Muscle of arm (tissue), 12 donors: ENCODE results near the gene EGFL7. TPM values are rescaled to one million over a fixed set of nuclear protein-coding genes. Genes with fewer than 3 reads are reported as not detected.

Experiments used
- DNase-seq: peaks from one replicate; pipeline ENCODE4 v3.0.0-alpha.2; 2013
- polyA plus RNA-seq, 12 donors: library from polyadenylated mRNA; unstranded; fragments of 120-200 nt; gene quantifications; one replicate each; pipeline ENCODE4 v1.2.1, GENCODE V29; 2013; ENCODE audit not compliant: insufficient read length in 12 of 12

The EGFL7 gene
- polyA plus RNA-seq, 12 donors, result 43.2 to 71.5 (median 49.6) TPM; not detected in 1

DNA sequence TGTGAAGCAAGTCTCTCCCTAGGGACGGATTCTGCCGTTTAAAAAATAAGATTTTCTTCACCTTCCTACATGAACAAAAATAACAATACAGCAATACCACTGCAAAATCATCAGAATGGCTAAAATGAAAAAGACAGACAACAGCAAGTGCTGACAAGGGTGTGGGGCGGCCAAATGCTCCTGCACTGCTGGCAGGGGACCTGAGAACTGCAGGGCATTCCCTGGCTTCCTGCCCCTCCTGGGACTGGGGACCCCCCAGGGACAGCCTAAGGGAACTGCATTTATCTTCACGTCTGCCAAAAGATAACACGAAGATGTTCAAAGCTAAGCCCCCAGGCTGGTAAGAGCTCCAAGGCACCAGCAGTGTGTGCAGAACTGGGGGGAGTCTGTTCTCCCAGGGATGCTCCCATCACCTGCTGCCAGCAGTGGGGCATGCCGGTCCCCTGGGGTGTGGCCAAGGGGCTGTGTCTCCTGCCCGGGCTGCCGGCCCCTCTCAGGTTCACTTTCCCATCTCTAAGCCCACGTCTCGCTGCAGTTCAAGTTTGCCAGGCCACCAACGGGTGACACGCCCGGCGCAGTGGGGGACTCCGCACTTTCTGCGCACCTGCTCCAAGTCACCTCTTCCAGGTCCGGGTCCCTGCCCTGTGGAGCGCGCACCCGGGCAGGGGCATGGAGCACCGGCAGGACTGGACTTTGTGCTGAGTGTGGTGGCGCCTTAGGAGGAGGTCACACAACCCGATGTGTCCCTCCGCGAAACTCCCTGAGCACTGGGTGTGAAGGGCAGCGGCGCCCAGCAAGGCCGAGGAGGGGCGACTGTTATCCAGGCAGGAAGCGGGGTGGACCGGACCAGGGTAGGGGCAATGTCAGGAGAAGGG lies 4.5 kb upstream of the EGFL7 start:
- DNase-seq, result no peak

DNA sequence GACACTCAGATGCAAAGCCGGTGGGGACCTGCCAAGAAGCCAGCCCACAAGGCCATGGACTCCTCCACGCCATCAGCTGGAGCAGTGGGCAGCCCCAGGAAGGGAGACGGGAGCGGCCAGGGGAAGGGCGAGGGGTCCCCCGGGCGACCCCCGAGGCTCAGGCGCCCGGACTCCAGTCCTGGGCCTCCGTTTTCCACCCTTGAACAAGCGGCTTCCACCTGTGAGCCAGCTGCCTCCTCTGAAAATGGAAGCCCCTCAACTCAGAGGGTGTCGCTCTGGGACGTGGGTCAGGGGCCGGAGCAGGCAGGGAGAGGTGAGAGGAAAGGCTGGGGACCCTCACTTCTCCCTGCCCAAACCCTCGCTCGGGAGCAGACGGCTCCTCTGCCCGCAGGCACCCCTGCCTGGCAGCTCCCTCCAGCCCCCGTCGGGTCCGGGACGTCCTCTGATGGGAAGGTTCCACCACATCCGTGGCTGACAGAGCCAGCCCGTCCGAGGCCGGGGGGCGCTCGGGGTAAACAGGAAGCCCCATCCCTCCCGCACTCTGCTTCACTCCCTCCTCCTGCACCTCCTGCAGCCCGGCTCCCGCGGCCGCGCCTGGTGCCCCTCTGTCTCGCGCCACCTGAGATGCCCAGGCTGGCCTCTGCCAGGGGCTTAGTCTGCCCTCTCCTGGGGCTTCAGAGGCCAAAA lies 3.7 kb upstream of the EGFL7 start:
- no peak for DNase-seq

DNA sequence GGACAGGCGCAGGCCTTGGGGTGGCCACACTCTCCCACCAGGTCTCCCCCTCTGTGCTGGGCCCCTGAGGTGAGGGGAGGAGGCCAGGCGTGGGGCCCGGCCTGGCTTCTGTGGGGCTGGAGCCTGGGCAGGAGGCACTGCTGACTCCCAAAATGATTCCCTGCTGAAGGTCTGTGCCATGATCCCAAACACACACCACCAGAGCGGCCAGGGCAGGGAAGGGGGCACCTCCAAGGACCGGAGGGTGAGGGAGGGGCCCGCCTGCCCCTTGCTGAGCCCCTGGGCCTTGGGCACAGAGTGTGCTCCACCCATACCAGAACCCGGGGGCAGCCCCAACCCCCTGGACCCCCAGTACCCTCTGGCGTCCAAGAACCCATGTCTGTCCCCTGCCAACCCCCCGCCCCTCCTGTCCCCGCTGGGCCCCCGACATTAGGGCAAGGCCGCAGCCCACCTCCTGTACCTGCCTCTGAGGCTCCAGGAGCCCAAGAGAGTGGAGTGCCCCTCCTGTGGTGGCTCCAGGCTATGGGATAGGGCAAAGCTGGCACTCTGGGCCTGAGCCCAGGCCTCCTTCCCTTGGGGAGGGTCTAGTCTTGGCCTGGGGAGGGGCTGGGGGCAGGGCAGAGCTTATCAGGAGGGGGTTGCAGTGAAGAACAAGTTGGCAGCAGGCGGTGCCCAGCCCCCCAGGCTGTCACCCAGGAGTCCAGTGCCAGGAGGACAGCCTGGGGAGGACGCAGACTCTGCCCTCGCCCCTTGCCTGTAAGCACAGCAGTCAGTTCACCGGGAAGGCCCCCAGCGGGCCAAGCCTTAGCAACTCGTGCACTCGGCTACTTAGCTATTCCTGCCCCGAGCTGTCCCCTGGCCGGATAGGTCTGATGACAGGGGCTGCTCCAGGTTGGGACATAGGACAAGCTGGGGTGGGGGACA lies 2.6 kb upstream of the EGFL7 start:
- no peak for DNase-seq

DNA sequence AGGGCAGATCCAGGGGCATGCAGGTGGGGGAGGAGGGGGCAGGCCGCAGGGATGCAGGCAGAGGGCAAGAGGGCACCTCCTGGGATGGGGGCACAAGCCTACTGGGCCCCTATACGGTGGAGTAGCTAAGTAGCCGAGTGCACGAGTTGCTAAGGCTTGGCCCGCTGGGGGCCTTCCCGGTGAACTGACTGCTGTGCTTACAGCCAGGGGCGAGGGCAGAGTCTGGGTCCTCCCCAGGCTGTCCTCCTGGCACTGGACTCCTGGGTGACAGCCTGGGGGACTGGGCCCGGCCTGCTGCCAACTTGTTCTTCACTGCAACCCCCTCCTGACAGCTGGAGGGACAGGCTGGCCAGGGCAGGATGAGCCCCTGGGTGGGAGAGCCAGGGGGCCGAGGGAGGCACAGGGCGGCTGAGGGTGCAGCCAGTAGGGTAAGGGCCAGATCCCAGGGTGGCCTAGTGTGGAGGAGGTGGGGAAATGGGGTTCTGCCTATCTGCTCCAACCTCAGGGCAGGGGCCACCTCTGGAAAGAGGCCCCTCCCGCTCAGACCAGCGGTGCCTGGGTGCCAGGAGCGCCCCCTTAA lies 1.7 kb upstream of the EGFL7 start:
- DNase-seq, result no peak

DNA sequence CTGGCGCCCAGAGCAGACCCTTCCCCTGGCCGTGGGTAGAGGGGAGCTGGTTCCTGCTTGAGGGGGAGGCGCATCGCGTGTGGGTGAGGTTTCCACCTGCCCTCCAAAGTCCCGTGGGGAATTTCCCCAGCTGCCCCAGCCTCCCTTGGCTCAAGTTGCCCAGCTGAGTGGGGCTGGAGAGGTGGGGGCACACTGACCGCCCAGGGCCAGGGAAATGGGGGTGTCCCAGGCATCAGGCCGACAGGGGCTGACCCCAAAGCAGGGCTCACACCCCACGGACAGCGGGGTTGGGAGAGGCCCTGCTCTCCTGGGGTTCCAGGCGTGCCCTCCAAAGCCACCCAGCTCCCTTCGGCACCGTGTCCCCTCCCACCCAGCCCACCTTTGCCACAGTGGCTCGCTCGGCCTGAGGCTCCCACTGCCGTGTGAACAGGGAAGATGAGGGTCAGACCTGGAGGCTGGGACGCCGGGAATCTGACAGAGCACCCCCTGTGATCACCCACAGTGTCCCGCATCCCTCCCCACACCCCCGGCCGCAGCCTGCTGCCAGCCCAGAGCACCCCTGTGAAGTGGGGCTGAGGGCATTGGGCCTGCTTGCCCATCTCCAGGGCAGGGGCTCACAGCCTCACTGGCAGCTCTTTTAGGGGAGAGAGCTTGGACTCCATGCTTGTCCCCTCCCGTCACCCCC lies 933 bp upstream of the EGFL7 start:
- DNase-seq, result no peak

DNA sequence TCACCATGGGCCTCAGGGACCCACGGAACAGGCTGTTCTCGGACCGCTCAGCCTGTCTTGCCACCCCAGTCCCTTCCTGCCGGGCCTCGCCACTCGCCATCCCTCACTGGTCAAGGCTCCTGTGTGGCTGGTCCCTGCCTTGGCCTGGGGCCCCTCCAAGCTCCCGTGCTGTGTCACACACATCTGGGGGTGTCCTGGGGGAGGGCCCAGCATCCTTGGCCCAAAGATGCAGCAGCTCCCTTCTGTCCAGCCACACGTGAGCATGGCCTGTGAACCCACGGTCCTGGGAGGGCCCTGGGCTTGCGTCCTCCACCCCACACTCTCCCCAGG lies 425 bp upstream of the EGFL7 start:
- no peak for DNase-seq

DNA sequence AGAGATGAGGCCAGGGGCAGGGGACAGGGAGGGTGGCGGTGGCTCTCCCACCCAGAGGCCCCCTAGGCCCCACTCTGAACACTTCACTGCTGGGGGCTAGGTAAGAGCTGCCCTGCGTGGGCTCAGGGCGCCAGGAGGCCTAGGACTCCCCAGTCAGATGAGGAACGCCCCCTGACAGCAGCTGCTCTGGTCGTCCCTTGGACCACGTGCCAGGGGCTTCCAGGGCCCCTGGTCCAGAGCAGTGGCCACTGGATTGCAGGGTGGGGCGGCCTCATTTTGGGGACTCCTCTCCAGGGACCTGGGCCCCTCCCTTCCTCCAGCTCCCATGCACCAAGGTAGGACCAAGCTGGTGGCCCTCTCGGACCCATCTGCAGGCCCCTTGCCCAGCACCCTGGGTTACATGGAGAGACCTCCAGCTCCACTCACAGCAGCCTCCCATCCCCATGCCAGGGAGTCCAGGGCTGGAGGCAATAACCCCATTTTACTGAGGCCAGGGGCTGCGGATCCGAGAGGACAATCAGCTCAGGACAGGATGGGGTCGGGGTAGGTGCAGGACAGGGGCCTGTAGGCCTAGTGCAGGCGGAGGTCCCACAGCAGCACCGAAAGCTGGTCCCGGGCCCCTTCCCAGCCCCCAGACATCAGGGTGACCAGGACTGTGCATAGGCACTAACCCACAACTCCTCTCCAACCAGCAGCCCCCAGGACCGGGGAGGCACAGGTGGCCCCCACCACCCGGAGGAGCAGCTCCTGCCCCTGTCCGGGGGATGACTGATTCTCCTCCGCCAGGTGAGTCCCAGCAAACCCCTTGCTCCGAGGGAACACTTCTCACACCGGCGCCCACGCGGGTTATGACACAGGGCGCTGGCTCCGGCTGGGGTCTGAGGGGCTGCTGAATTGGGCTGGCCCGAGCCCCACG lies 1.5 kb downstream of the EGFL7 start:
- DNase-seq, result no peak

DNA sequence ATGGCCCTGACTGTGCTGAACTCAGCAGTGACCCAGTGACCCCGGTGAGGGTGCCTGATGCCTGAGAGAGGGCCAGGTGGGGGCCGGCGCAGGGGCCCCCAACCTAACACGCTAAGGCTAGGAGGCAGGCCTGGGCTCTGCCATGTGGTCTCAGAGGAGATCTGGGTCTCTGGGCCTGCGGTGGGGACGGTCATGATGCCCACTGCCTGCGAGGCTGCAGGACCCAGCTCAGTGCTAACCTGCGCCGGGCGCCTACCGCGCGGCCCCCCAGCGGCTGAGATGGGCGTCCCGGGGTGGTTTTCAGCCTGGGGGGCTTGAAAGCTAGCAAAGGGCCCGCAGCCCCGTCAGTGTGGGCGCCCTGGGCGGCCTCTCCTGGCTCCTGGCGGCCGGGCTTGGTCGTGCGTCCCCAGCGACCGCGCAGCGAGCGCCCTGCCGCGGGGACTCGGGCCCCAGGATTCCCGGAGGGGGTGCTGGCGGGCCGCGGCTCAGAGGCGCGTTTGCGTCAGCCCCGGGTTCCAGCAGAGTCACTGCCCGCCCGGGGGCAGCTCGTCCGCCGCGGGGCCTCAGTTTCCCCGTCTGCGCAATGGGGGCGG lies 2.5 kb downstream of the EGFL7 start:
- no peak for DNase-seq

DNA sequence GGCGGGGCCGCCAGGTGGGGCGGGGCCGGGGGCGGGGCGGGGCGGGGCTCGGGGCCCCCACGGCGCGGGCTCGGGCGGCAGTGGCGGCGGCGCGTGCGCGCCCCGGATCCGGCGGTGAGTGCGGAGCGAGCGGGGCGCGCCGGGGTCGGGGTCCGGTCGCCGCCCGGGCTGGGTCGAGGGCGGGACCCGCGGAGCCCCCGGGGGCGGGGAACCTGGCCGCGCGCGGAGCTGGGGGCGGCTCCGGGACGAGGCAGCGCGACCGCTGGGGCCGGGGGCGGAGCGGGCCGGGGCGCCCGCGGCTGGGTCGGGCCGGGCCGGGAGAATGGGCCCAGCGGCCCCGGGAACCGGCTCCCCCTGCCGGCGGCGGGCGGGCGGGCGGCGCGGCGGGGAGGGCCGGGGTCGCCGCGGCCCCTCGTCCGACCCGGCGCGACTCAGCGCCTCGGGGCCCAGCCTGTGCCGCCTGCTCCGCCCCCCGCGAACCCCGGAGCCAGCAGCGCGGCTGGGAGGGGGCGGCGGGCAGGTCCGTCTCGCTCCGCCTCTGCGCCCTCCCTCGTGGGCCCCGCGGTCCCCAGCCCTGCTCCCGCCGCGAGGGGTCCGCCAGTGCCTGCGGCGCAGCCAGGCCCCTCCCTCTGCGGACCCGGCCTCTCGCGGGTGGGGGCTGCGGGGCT lies 3.1 kb downstream of the EGFL7 start:
- no peak for DNase-seq

DNA sequence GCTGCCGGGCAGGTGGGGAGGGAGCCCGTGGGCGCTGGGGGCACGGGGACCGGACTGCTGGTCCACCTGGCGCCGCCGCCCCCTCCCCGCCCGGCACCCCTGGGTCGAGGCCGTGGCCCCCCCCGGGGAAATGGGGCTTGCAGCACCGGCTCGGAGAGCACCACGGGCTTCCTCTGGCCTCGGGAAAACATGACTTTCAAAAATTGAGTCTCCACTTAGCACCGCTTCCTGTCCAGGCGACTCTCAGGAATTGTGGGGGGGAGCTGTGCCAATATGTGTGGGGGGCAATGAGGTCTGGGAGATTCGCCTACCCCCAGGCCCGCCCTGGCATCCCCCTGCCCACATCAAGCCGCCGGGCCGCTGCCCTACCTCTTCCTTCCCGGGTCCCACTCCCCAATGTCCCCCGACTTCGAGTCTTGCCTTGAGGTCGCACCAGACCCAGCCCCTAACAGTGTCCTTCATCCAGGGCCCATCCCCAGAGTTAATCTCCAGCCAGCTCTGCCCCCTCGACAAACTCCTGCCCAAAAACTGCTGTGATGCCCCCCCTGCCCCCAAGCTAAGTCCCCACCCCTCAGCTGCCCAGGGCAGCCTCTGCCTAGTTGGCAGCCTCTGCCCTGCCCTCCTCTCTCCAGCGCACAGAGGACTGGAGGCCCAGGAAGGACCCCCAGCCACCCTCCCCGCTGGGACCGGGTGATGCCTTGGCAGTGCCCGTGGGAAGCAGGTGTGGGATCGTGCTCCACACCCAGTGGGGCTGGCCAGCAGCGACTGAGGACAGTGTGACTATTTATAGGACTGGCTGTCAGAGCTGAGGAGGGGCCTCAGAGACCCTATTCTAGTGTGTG lies 3.9 kb downstream of the EGFL7 start:
- no peak for DNase-seq

DNA sequence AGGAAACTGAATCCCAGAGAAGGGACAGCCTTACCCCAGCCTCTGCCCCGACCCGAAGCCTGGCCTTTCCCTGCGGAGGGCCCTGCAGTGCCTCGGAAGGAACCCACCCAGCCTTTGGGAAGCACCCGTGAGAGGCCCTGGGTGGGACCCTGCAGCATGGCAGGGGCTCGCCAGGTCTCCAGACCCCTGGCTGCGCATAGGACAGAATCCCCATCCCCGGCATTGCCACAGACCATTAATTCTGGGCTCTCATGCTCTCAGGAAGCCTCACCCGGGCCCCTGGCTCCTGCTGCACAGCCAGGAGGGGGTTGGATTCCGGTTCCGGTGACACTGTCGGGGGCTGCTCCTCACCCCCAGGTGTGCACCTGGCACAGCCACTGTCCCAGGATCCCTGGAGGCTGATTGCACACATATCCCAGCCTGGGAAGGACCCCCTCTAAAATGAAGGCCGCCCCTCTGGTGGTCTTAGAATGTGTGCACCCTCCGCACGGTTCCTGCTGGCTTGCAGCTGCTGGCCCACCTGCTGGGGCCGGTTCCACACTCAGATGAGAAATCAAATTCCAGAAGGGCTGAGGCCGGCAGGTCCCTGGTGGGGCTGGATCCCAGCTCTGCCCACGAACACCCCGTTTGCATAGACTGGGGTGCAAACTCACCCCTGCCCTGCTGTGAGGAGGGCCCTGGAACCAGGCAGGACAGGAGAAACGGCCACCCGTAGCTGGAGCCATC lies 4.7 kb downstream of the EGFL7 start:
- no peak for DNase-seq

DNA sequence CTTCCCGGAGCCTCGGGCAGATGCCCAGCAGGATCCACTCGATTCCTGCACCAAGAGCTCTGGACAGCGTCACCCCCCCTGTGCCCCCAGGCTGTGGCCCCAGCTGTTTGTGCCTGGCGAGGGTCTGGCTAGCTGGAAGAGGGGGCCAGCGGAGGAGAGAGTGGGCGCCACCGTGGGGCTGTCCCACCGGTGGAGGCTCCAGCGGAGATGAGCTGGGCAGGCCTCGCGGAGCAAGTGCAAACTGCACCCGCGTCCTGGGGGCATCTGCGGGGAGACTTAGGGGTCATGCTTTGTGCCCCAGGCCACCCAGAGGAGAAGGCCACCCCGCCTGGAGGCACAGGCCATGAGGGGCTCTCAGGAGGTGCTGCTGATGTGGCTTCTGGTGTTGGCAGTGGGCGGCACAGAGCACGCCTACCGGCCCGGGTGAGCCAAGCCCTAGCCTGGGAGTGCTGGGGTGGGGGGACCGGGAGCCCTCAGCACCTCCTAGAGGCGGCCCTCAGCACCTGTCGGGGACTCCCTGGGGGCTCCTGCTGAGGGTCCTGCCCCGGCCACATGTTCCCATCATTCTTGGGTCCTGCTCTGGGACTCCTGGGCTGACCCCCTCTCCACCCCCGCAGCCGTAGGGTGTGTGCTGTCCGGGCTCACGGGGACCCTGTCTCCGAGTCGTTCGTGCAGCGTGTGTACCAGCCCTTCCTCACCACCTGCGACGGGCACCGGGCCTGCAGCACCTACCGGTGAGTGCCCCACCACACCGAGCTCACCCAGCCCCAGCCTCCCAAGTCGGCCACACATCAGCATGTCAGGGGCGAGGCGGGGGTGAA lies 5.4 kb downstream of the EGFL7 start:
- no peak for DNase-seq

DNA sequence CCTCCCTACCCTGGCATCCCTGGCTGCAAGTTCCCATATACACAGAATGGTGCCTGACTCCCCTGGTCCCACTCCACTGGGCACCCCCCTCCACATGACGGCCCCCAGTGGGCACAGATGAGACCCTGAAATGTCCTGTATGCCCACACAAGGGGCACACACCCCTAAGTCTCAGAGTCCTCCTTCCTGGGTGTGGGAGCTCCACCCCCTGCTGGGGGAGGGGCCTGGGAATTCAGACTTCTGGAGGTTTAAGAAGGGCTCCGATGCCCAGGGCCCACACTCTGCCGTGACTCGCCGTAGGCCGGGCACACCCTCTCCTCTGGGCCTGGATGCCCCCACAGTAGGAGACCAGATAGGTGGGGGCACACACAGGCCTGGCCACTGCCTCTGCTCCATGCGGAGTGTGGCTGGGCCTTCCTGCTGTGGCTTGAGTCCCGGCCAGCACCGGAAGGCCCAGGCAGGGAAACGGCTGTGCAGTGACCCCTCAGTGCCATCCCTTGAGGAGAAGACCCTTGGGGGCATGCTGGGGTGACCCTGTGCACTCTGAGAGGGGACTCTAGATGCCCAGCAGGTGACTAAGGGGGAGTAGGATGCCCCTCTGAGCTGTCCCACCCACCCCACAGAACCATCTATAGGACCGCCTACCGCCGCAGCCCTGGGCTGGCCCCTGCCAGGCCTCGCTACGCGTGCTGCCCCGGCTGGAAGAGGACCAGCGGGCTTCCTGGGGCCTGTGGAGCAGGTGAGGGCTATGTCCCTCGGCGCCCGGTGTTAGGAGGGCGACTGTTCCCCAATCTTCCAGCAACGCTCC lies 6.5 kb downstream of the EGFL7 start:
- no peak for DNase-seq

DNA sequence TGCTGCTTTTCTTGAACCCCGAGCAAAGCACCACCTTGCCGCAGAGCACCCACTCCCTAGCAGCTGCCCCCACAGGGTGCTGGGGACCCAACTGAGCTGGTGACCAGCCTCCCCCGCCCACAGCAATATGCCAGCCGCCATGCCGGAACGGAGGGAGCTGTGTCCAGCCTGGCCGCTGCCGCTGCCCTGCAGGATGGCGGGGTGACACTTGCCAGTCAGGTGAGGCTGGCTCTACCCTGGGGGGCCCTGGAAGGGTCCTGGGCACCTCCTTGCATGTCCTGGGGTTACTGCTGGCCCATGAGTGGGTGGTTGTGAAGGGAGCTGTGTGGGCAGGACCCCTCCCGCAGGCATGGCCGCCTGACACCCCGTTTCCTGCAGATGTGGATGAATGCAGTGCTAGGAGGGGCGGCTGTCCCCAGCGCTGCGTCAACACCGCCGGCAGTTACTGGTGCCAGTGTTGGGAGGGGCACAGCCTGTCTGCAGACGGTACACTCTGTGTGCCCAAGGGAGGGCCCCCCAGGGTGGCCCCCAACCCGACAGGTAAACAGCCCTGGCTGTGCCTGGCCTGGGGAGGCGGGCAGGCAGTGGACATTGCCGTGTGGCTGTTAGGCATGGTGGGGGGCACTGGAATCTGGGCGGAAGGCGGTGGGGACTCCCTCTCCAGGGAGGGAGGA lies 7.2 kb downstream of the EGFL7 start:
- DNase-seq, result no peak

DNA sequence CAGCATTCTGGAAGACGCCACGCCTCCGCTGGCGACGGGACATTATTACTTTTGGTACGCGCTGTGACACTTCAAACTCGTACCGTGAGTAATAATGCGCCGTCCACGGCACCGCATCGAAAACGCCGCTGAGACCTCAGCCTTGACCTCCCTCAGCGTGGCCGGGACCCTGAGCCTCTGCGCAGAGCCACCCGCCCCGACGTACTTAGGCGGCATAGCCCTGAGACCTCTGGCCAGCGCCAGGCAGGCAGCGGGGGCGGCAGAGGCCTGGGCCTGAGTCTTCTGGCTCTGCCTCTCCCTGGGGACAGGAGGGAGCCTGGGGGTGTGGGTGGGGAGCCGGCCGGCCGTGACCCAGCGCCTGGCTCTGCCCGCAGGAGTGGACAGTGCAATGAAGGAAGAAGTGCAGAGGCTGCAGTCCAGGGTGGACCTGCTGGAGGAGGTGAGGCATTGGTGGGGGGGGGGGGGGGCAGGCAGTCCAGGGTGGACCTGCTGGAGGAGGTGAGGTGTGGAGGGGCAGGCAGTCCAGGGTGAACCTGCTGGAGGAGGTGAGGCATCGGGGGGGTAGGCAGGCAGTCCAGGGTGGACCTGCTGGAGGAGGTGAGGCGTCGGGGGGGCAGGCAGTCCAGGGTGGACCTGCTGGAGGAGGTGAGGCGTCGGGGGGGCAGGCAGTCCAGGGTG lies 8.0 kb downstream of the EGFL7 start:
- no peak for DNase-seq
